Activated T-cell treated with anti-CD3 and anti-CD28 coated beads, Interleukin-2, amount 50 U/mL, for 1 hour (primary cell): ENCODE results near the gene ZNF513.

Source experiments
- DNase-seq: peaks from one replicate; pipeline ENCODE4 v3.0.0-alpha.2; 2020

ZNF513 gene

GRCh38 chr2:27381577-27382181, 1.1 kb upstream of the ZNF513 start:
- DNase-seq = no peak

- peak; percentile 31 for DNase-seq
Observed at GRCh38 chr2:27379836-27380625, 503 bp downstream of the ZNF513 start.

- DNase-seq = no peak
Observed at GRCh38 chr2:27379383-27379835, 1.1 kb downstream of the ZNF513 start.

GRCh38 chr2:27378809-27379290, 1.7 kb downstream of the ZNF513 start:
- DNase-seq = no peak

GRCh38 chr2:27378096-27378808, 2.3 kb downstream of the ZNF513 start:
- no peak for DNase-seq

GRCh38 chr2:27377618-27378095, 2.9 kb downstream of the ZNF513 start:
- DNase-seq = no peak

GRCh38 chr2:27376866-27377617, 3.5 kb downstream of the ZNF513 start:
- DNase-seq = no peak

- no peak for DNase-seq
Observed at GRCh38 chr2:27376151-27376865, 4.2 kb downstream of the ZNF513 start.

GRCh38 chr2:27375513-27376099, 4.9 kb downstream of the ZNF513 start:
- DNase-seq = no peak

- DNase-seq = no peak
Observed at GRCh38 chr2:27373567-27373966, 7.0 kb downstream of the ZNF513 start.

- DNase-seq = no peak
Observed at GRCh38 chr2:27372937-27373336, 7.6 kb downstream of the ZNF513 start.

GRCh38 chr2:27370816-27371620, 9.5 kb downstream of the ZNF513 start:
- no peak for DNase-seq

- DNase-seq = peak; percentile 99
Observed at GRCh38 chr2:27370026-27370815, 10.3 kb downstream of the ZNF513 start, which contains the start of the genes EIF2B4 and SNX17. TSS of gene EIF2B4 (minus strand) at chr2:27370338. CDS start at chr2:27370314, 24 bp downstream. TSS of gene SNX17 (plus strand) at chr2:27370616. CDS start at chr2:27370744, 128 bp downstream.

GRCh38 chr2:27369471-27370025, 11.0 kb downstream of the ZNF513 start:
- DNase-seq = no peak

GRCh38 chr2:27363933-27364332, 16.6 kb downstream of the ZNF513 start:
- no peak for DNase-seq

GRCh38 chr2:27362678-27363420, 17.7 kb downstream of the ZNF513 start:
- DNase-seq = no peak

GRCh38 chr2:27356382-27357181, 24.0 kb downstream of the ZNF513 start, which contains the start of gene GTF3C2:
TSS of gene GTF3C2 (minus strand) at chr2:27356764. CDS start at chr2:27343554, 13,210 bp downstream.
- DNase-seq = peak; percentile 89

GRCh38 chr2:27356056-27356381, 24.5 kb downstream of the ZNF513 start:
- DNase-seq = no peak
